ENCODE measurements around the gene ACAD9.
"Not testable (repeated sequence)": the region's sequence is repeated elsewhere in the genome, so short reads cannot be mapped to it uniquely, and the experiment has no call there.

ACAD9 gene

GRCh38 chr3:128861491-128861890 lies 17.9 kb upstream of the ACAD9 start:
- no peak for DNase-seq (ENCODE audit: low spot score)

- DNase-seq (ENCODE audit: low spot score) = no peak
These were observed 15.9 kb upstream of the ACAD9 start for GRCh38 chr3:128863560-128863959.

- DNase-seq (ENCODE audit: low spot score) = no peak
These were observed 15.0 kb upstream of the ACAD9 start for GRCh38 chr3:128864351-128864811.

- DNase-seq (ENCODE audit: low spot score) = not testable (repeated sequence)
These were observed 14.3 kb upstream of the ACAD9 start for GRCh38 chr3:128864849-128865804.

GRCh38 chr3:128867200-128868125 lies 12.0 kb upstream of the ACAD9 start:
- DNase-seq (ENCODE audit: low spot score) = no peak

- DNase-seq (ENCODE audit: low spot score) = no peak
These were observed 9.1 kb upstream of the ACAD9 start for GRCh38 chr3:128870347-128870746.

GRCh38 chr3:128872282-128872681 lies 7.1 kb upstream of the ACAD9 start:
- no peak for DNase-seq (ENCODE audit: low spot score)

GRCh38 chr3:128872744-128873143 lies 6.7 kb upstream of the ACAD9 start:
- DNase-seq (ENCODE audit: low spot score) = no peak

- DNase-seq (ENCODE audit: low spot score) = no peak
These were observed 6.0 kb upstream of the ACAD9 start for GRCh38 chr3:128873244-128874022.

- no peak for DNase-seq (ENCODE audit: low spot score)
These were observed 4.8 kb upstream of the ACAD9 start for GRCh38 chr3:128874481-128875180.

- peak; percentile 61 for DNase-seq (ENCODE audit: low spot score)
These were observed 3.8 kb upstream of the ACAD9 start for GRCh38 chr3:128875556-128876120.

GRCh38 chr3:128878011-128878457 lies 1.4 kb upstream of the ACAD9 start:
- no peak for DNase-seq (ENCODE audit: low spot score)

- DNase-seq (ENCODE audit: low spot score) = peak; percentile 47
These were observed 780 bp upstream of the ACAD9 start for GRCh38 chr3:128878556-128879124.

- no peak for DNase-seq (ENCODE audit: low spot score)
These were observed 571 bp downstream of the ACAD9 start for GRCh38 chr3:128879991-128880390.

- DNase-seq (ENCODE audit: low spot score) = not testable (repeated sequence)
These were observed 1.0 kb downstream of the ACAD9 start for GRCh38 chr3:128880455-128880854.

- no peak for DNase-seq (ENCODE audit: low spot score)
These were observed 2.2 kb downstream of the ACAD9 start for GRCh38 chr3:128881576-128881975.

- DNase-seq (ENCODE audit: low spot score) = no peak
These were observed 3.3 kb downstream of the ACAD9 start for GRCh38 chr3:128882719-128883118.

GRCh38 chr3:128884992-128885391 lies 5.6 kb downstream of the ACAD9 start:
- DNase-seq (ENCODE audit: low spot score) = no peak

GRCh38 chr3:128889139-128889894 lies 9.9 kb downstream of the ACAD9 start:
- no peak for DNase-seq (ENCODE audit: low spot score)

All from HuH-7.5 (cell line).